ENCODE data around the gene ZFPM1.
"Not testable (repeated sequence)": the region's sequence is repeated elsewhere in the genome, so short reads cannot be mapped to it uniquely, and the experiment has no call there.

The ZFPM1 gene

DNA sequence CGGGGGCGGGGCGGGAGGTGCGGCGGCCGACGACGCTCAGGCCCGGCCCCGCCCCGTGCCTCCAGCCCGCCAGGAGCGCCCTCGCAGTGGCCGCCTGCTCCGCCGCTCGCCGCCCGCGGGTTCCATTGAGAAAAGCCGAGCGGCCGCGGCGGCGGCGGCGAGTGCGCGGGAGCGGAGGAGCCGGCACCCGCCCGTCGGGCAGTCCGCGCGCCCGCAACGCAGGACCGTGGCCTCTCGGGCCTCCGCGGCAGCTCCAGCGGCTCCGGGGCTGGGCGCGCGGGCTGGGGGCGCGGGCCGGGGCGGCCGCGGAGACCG is at the start of gene ZFPM1:
TSS of gene ZFPM1 (plus strand) at position 64 of the 315 bp plus-strand sequence. CDS start 359 bp downstream, outside the sequence.
- no peak for DNase-seq

DNA sequence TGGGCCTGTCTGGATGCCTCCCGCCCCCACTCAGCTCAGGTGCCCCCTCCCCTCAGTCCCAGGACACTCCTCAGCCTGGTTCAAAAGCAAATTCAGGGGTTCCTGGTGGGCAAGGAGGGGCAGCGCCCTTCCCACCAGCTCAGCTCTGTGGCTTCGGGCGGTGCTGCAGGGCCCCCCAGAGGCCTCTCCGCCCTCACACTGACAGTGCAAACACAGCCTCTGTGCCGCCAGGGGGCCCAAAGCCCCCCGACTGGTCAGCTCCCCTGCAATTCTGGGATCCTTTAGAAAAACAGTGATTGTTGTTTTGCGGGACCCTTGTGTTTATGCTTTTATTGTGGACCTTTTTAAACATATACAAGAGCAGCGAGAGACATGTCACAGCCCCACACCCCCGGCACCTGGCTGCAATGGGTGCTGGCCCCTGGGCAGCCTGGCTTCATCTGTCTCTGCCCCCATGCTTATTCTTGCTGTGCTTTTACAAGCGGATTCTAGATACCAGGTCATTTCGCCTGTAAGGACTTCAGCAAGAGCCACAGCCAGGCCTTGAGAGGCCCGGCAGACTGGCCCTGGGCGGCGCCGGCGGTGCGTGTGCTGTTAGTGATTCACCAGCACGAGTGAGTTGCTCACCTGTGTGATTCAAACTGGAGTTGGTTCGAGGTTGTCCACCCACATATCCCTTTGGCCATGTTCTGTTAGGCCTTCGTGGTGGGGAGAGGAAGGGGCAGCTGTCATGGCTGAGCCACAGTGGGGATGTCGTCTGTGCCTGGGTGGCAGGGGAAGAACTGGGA is 49.1 kb upstream of the ZFPM1 start:
- no peak for DNase-seq

DNA sequence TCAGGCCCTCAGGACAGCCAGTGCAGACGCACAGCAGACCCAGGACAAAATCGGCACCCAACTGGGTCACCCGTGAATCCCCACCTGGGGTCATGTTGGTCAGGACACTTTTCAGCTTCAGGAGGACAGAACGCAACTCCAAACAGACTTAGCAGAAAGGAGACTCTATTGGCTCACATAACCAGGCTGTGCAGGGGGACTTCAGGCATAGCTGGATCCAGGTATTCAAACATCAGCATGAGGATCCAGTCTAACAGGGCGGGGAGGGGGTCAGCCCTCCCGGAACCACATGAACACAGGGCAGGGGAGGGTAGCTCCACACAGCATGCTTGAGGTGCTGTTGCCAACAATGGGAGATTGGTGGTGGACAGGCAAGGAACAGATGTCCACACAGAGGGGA is 48.3 kb upstream of the ZFPM1 start:
- no peak for DNase-seq

DNA sequence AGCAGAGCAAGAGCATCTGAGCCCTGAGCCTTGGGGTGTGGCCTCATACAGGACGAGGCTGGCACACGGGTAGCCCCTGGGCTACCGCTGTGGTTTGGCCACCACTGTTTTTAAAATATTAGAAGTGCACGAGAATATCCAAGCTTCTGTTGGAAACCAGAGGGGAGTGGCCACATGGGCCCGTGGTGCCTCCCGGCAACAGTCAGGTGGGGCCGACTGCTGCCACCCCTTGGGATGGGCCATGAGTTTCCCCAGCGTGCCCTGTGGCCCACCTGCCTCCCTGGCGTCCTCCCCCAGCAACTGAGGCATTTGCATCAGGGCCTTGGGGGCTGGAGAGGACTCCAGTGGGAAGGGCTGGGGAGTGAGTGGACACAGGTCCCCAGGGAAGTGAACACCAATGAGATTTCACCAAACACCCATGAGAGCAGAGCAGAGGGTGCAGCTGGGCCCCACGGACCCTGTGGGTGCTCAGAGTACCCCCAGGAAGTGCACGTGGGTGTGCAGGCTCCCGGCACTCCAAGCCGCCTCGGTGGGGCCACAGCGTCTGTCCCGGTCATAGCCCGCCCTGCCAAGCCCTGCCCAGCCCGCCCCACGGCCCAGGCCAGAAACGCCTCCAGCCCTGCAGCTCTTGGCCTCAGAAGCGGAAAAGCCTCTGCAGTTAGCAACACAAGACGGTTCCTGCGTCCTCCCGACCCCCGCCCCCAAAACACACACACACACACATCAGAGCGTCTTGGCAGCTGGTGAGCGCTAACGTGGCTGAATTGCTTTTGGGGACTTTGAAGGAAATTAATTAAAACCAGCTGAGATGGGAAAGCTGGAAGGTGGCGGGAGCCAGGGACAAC is 47.6 kb upstream of the ZFPM1 start:
- DNase-seq = no peak

DNA sequence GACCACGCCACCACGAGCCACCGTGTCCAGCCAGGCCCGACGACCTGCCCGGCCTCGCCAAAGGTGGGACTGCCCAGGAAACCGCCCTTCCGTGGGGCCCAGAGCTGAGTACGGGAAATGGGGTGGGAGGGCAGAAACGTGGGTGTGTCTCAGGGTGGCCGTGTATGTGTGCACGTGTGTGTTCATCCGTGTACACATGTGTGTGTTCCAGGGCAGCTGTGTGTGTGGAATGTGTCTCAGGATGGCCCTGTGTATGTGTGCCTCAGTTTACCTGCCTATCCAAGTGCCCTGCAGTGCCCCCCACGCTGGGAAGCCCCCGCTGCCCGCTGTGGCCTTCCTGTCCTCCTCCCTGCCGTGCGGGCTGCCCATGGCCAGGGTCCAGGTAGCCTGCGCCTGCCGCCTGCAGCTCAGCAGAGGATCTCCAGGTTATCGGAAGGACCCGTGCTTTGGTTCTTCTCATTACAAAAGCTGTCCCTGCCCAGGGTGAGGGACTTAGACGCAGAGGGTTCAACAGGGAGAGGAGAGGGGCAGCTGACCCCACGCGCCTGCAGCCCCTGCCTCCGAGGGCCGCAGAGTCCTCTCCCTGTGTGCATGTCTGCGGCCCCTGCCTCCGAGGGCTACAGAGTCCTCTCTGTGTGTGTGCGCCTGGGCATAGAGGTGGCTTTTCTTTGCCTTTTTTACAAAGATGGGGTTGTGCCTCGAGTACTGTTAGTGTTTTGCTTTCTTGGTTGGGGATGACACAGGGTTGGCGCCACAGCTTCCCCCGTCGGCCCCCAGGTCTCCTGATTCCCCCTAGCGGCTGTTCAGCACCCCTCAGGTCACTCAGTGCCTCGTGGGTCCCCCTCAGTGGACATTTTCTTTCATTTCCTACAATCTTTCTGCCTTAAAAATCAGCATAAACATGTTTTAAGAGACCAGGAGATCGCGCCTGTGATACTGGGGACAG is 46.7 kb upstream of the ZFPM1 start:
- peak; percentile 9 for DNase-seq

DNA sequence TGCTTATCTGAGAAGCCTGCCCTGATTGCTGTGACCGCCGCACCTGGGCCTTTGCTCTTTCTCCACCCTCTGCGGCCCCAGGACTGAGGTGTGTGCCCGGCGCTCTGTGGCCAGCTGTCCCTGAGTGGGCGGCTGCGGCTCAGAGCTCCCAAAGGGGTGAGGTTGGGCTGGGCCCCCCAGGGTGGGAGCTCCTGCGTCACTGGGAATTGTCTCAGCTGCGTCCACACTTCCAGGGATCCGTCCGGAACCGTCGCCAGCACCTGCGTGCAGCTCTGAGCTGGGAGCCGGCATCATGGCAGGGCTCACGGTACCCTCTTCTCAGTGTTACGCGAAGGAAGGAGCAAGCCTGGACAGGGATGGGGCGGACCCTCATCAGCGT is 46.0 kb upstream of the ZFPM1 start:
- DNase-seq = no peak

DNA sequence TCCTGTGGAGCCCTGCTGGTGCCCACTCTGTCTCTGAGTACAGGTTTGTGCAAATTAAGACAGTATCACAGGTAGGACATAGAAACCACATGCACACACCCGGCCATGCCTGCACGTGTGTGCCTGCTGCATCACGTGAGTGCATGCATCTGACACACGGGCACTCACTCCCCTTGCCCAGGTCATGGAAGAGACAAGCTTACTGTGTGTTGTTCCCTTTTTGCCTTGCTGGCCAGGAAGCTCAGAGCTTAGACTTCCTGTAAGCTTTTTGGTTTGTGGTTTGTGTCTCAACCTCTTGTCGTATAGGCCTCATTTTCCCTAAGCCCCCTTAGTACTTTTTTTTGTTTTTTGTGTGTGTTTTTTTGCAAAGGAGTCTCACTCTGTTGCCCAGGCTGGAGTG is 45.3 kb upstream of the ZFPM1 start:
- DNase-seq = no peak

DNA sequence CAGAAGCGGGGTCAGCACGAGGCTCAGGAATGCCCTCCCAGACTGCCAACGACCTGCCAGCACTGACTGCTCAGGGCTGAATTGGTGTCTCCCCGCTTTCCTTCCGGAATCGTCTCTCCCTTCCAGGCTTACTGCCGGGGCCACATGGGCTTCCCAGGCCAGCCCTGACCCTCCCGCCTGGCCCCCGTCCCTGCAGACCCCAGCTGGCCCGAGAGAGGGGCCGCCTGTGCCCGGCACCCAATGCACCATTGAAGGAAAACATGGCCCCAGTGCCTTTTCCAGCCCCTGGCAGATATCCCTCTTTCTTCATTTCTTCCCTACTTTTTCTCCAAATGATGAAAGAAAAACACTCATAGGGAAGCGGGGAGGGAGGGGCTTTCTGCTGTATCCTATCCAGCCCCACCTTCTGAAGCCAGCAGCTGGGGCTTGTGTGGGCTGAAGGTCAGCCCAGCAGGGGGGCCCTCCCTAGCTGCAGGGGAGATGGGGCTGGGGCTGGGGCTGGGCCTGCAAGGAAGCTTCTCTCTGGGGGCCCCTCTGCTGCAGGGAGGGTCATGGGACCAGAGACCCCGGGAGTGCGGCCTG is 44.4 kb upstream of the ZFPM1 start:
- DNase-seq = no peak

DNA sequence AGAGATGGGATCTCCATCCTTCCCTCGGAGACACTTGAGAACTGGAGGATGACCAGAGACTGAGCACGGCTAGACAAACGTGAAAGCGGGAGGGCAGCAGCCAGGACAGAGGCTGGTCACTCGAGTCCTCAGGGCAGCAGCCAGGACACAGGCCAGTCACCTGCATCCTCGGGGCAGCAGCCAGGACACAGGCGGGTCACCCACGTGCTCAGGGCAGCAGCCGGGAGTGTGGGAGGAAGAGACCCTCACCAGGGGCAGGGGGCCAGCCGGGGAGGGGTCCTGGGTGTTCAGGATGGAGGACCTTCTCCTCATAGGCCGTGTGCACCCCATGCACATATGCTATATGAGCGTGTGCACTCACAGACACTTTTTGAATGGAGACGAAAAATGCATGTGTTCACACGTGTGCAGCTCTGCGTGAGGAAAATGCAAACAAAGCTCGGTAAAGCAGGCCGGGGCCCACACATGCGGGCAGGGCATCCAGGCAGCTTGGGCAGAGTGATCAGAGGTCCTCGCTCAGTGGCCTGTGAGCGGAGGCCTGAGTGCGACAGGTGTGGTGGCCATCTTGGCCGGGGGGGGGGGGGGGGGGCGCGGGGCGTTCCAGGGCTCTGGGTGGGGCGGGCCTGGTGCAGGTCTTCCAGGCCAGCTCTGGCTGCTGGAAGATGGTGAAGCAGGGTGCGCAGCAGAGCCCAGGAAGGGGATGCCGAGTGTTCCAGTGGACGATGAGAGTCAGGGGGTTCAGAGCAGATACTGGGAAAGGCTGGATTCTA is 43.6 kb upstream of the ZFPM1 start:
- DNase-seq = no peak

DNA sequence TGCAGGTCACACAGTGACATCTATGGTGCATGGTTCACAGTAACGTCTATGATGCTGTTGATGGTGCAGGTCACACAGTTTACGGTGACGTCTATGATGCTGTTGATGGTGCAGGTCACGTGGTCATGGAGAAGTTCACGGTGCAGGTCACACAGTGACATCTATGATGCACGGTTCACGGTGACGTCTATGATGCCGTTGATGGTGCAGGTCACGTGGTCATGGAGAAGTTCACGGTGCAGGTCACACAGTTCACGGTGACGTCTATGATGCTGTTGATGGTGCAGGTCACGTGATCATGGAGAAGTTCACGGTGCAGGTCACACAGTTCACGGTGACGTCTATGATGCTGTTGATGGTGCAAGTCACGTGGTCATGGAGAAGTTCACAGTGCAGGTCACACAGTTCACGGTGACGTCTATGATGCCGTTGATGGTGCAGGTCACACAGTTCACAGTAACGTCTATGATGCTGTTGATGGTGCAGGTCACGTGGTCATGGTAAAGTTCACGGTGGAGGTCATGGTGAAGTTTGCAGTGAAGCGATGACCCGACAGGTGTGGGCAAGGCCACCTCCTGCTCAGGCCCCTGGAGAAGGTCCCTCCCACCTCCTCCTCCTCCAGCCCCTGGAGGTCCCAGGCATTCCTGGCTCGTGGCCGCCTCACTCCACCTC is 42.6 kb upstream of the ZFPM1 start:
- not testable (repeated sequence) for DNase-seq

DNA sequence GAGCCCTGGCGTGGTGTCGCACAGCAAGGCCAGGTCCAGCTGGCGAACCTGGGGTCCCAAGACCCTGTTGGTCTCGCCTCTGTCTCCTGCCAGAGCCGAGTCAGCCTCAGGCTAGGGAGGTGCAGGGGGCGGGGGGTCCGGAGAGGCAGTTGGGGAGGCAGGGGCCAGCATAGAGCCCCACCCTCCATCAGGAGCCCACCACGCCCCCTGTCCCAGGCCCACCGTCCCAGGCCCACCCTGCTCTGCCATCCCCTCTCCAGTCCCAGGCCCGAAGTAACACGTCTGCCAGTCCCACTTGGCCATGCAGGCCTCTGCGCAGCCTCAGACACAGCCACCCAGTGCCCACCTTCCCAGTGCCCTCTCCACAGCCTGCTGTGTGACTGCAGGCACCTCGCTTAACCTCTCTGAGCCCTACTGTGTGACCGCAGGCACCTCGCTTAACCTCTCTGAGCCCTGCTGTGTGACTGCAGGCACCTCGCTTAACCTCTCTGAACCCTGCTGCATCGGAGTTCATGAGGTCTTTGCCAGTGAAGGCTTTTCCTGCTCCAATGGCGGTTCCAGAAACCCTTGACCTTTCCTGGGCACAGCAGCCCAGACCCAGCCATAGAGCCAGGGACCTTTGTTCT is 41.0 kb upstream of the ZFPM1 start:
- DNase-seq = no peak

DNA sequence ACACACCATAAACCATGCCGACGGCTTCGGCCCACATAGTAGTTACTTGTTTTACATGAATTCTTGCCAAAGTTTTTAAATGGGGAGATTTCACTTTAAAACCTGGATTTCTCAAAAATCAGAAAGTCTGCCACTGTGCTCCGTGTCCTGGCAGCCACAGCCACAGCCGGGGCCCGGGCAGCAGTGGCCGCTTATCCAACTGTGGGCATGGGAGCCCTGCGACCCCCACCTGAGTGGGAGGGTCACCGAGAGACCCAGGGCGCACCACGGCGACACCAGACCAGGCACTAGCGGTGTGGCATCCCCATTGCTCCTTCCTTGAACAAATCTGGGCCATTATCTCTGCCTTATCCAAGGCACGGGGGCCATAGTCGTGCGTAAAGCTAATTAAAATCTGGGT is 40.3 kb upstream of the ZFPM1 start:
- DNase-seq = no peak

DNA sequence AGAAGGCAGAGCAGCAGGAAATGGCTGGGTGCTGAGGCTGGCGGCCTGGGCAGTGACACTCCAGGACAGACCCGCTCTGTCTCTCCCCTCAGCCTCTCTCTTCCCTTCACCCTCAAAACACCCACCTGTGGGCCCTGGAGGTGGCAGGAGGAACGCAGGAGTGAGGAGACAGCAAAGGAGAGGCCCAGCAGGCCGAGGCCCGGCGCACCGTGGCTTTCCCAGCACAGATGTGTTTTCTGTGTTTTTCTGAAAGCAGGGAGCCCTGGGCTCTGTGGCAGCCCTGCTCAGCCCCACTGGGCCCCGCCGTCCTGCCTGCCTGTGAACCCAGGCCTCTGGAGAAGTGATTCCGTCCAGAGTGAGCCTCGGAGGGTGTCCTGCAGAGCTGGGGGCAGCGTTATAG is 39.8 kb upstream of the ZFPM1 start:
- DNase-seq = no peak

DNA sequence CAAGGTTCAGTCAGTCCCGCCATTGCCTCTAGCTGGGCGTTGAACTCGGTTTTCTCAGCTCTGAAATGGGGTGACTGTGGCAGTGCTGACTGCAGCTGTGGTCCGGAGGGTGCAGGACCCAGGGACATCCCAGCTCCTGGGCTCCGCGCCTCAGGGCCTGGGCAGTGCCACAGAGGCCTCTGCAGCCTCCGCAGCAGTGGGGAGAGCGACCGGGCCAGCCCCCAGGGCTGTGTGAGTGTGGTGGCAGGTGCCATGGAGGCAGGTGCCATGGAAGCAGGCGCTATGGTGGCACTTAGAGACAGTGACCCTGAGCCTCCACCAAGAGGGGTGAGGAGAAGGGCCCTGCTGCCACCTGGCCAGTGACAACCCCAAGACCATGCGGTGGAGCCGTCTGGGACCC is 39.4 kb upstream of the ZFPM1 start:
- no peak for DNase-seq

DNA sequence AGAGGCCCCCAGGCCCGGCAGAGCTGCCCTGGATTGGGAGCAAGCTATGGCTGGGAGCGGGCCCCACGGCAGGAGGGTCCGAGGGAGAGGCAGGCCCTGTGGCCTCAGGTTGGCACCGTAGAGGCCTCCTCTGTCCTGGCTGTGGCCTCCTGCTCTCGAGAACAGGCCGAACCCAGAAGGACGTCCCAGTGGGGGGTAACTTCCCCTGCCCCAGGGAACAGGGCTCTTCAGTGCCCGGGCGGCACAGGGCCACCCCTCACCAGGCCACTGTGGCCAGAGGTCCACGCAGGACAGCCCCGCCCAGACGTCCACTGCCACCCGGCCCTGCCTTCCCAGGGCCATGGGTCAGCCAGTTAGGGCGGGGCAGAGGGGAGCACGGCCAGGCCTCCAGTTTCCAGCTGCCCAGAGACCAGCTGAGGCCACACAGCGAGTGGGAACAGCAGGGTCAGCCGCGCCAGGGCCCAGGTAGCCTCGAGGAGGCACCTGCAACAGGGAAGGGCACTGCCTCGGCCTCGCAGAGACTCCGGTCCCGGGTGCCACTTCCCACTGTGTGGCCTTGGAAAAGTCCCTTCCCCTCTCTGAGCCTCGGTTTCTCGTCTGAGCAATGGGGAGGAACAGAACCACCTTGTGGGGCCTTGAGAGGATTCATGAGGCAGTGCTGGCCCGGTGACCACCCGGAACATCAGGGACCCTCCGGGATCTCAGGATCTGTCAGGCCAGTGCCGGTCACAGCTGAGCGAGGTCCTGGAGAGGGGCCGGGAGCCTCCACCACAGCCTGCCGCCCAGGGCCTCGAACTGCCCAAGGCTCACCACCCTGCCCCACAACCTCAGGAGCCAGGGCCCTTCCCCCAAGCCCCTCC is 38.3 kb upstream of the ZFPM1 start:
- no peak for DNase-seq

DNA sequence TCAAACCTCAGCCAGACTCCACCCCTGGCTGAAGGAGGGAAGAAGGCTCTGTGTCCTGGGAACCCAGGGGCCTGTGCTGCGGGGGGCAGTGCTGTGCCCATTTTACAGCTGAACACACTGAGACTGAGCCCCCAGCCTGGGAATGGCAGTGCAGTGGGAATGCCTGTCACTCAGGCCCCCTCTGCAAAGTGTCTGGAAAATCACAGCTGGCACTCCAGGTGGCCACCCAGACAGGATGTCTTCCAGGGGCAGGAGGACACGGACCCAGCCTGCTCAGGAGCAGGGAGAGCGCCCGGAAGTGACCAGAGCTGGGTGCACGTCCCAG is 37.7 kb upstream of the ZFPM1 start:
- DNase-seq = no peak

DNA sequence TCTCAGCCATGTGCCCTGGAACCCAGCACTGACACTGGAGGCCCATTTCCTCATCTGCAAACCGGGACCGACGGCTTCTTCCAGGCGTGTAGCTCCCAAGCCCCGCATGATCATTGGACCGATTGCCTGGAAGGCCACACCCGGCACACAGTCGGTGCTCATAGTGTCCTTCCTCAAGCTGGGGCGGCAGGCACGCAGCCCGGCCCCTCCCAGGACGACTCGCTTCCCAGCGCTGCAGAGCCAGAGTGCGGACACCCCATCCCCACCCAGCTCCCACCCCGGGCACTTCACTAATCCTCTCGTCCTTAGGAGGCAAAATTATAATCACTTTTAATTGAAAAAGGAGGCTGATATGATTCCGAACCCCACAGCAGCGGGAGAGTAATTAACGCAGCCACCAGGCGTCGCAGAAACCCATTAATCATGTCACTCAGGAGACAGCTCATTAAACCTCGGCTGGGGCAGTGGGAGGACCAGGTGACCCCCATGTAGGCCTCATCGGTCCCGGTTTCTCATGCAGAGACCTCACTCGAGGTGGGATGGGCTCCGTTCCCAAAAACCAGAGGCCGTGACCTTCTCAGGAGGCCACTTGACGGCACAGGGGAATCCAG is 37.3 kb upstream of the ZFPM1 start:
- DNase-seq = no peak

DNA sequence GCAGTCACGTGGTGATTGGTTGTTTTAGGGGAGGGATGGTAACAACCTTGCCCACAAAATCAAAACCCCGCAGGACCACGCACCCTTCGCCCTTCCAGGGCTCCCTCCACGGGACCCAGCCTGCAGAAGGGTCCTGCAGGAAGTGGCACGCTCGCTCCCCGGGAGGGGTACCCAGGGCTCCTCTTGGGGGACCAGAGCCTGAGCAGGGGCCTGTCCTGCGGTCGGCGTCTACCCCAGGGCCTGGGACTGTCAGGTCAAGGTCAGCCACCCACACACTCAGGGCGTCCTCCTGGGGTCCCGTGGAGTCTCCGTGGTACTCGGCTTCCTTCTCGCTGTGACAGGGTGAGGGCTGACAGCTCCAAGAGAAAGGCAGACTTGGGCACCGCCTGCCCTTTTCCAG is 36.4 kb upstream of the ZFPM1 start:
- DNase-seq = no peak

DNA sequence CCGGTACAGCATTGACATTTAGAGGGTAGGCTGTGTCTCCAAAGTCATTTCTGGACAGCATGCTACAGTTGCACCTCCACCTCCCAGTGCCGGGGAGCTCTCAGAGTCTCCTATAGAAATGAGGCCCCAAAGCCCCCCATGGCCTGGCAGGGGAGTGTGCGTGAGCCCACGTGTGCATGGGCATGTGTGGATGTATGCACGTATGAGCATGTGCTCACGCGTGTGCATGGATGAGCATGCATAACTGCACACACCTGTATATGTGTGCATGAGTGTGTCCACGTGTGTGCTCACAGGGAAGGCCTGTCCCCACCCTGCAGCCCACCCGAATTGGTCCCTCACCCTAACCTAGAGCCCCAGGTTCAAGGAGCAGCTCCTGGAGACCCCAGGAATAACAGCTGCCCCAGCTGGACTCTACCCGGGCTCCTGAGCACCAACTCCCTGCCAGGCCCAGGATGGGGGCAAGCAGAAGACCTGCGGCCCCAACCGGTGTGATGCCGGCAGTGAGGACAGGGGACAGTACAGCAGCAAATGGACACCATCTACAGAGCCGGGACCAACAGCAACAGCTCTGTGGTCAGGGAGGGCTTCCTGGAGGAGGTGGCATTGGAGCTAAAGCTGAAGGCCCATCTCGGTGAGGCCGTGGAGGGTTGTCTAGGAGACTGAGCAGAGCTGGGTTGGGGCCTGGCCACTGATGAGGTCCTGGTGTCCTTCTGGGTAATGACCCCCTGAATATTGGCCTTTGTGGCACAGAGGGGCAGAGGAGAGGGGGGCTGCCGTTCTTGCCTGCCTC is 35.2 kb upstream of the ZFPM1 start:
- no peak for DNase-seq

Data from OCI-M1 (cell line).